Hematopoietic multipotent progenitor cell treated with erythropoietin and hydrocortisone succinate and interleukin-3 and kit ligand, for 15 days (in vitro differentiated cells): ENCODE data around the gene SERPINB8.
A peak's percentile ranks its signal among the peaks of the same experiment; 100 is the strongest.

ENCODE experiments used
- DNase-seq: peaks from one replicate; pipeline ENCODE4 v3.0.0-alpha.2; 2015; ENCODE audit warnings: low spot score

Gene SERPINB8

GRCh38 chr18:63965716-63966330 is 4.1 kb upstream of the SERPINB8 start:
- DNase-seq: no peak

GRCh38 chr18:63970809-63971205 is 926 bp downstream of the SERPINB8 start:
- no peak for DNase-seq

GRCh38 chr18:63971320-63972001 is 1.6 kb downstream of the SERPINB8 start:
- DNase-seq: no peak

- DNase-seq: no peak
Measured at GRCh38 chr18:63972002-63972376, 2.1 kb downstream of the SERPINB8 start.

- DNase-seq: no peak
Measured at GRCh38 chr18:63974991-63975390, 5.1 kb downstream of the SERPINB8 start.

GRCh38 chr18:63975628-63976027 is 5.7 kb downstream of the SERPINB8 start:
- no peak for DNase-seq

GRCh38 chr18:63977040-63977439 is 7.2 kb downstream of the SERPINB8 start:
- DNase-seq: no peak

GRCh38 chr18:63979409-63979920 is 9.6 kb downstream of the SERPINB8 start:
- peak; percentile 10 for DNase-seq

GRCh38 chr18:63980027-63980426 is 10.1 kb downstream of the SERPINB8 start:
- DNase-seq: no peak

- DNase-seq: no peak
Measured at GRCh38 chr18:63980896-63981460, 11.1 kb downstream of the SERPINB8 start.

GRCh38 chr18:63981719-63982118 is 11.8 kb downstream of the SERPINB8 start:
- DNase-seq: no peak

- DNase-seq: no peak
Measured at GRCh38 chr18:63982361-63982760, 12.5 kb downstream of the SERPINB8 start.

GRCh38 chr18:63986885-63987284 is 17.0 kb downstream of the SERPINB8 start:
- no peak for DNase-seq

- no peak for DNase-seq
Measured at GRCh38 chr18:63987743-63988142, 17.9 kb downstream of the SERPINB8 start.

GRCh38 chr18:63992751-63993150 is 22.9 kb downstream of the SERPINB8 start:
- DNase-seq: no peak

GRCh38 chr18:63994783-63995399 is 25.0 kb downstream of the SERPINB8 start:
- DNase-seq: peak; percentile 34

- DNase-seq: no peak
Measured at GRCh38 chr18:63997041-63997440, 27.2 kb downstream of the SERPINB8 start.

- DNase-seq: no peak
Measured at GRCh38 chr18:63997606-63998005, 27.7 kb downstream of the SERPINB8 start.

- no peak for DNase-seq
Measured at GRCh38 chr18:63999871-64000270, 30.0 kb downstream of the SERPINB8 start.

- DNase-seq: no peak
Measured at GRCh38 chr18:64002581-64002980, 32.7 kb downstream of the SERPINB8 start.

GRCh38 chr18:64009305-64009704 is 39.4 kb downstream of the SERPINB8 start:
- DNase-seq: no peak

GRCh38 chr18:64011513-64011912 is 41.6 kb downstream of the SERPINB8 start:
- DNase-seq: no peak

GRCh38 chr18:64017870-64018269 is 48.0 kb downstream of the SERPINB8 start:
- DNase-seq: no peak
